MCF 10A (cell line): ENCODE data around the gene ITFG1. TPM values are rescaled to one million over a fixed set of nuclear protein-coding genes. Genes with fewer than 3 reads are reported as not detected.

Experiments
- BruUV-seq: library from RNA; stranded (reverse); fragments of 400-500 nt; replicated peaks from 2 replicates; lab custom pipeline; 2021; lab: Mats Ljungman, UMichigan
- CTCF ChIA-PET: fragments of 300-600 bp; sonication (Branson Sonifier 250); formaldehyde crosslinking; extraction: SDS; loops from one replicate; lab custom pipeline; 2021; ENCODE audit warnings: antibody characterized with exemption, inconsistent platforms; lab: Yijun Ruan, JAX
- POLR2A ChIA-PET: fragments of 300-600, 350-650 bp; sonication (Branson Sonifier 250); formaldehyde crosslinking; extraction: SDS; loops from one replicate; lab custom pipeline; 2020; ENCODE audit warnings: antibody characterized with exemption, inconsistent platforms; lab: Yijun Ruan, JAX
- DNase-seq: peaks from one replicate; pipeline ENCODE4 v3.0.0-alpha.2; 2018; ENCODE audit not compliant: unreplicated experiment
- H3K27ac Mint-ChIP-seq: one replicate; pipeline ENCODE4 v1.8.0; 2022; ENCODE audit warnings: mild to moderate bottlenecking, low read depth, mixed read lengths; ENCODE audit not compliant: unreplicated experiment
- H3K27me3 Mint-ChIP-seq: one replicate; pipeline ENCODE4 v1.8.0; 2022; ENCODE audit warnings: mixed read lengths; ENCODE audit not compliant: insufficient read depth, unreplicated experiment
- H3K36me3 Mint-ChIP-seq: one replicate; pipeline ENCODE4 v1.8.0; 2022; ENCODE audit warnings: mild to moderate bottlenecking, moderate library complexity, mixed read lengths; ENCODE audit not compliant: insufficient read depth, unreplicated experiment
- H3K4me1 Mint-ChIP-seq: one replicate; pipeline ENCODE4 v1.8.0; 2022; ENCODE audit warnings: mixed read lengths; ENCODE audit not compliant: insufficient read depth, unreplicated experiment
- H3K4me3 Mint-ChIP-seq: one replicate; pipeline ENCODE4 v1.8.0; 2022; ENCODE audit warnings: mild to moderate bottlenecking, moderate library complexity, mixed read lengths; ENCODE audit not compliant: unreplicated experiment
- H3K9me3 Mint-ChIP-seq: one replicate; pipeline ENCODE4 v1.8.0; 2022; ENCODE audit warnings: mixed read lengths; ENCODE audit not compliant: unreplicated experiment
- CTCF ChIP-seq: fragments of 200-600 bp; IDR thresholded peaks from one replicate; pipeline ENCODE4 v1.8.0; 2022; ENCODE audit warnings: antibody characterized with exemption, mild to moderate bottlenecking; ENCODE audit not compliant: unreplicated experiment
- intact Hi-C: fragments of 100-400 bp; cut with micrococcal nuclease; formaldehyde crosslinking; loops from 2 replicates; pipeline ENCODE4 v1.14.1; 2022
- total RNA-seq: library from RNA; stranded (reverse); gene quantifications from 2 replicates; pipeline ENCODE4 v1.2.3, GENCODE V29; 2022

Gene ITFG1
- total RNA-seq, 1 experiment from 2014 or later: 35.4 TPM

DNA sequence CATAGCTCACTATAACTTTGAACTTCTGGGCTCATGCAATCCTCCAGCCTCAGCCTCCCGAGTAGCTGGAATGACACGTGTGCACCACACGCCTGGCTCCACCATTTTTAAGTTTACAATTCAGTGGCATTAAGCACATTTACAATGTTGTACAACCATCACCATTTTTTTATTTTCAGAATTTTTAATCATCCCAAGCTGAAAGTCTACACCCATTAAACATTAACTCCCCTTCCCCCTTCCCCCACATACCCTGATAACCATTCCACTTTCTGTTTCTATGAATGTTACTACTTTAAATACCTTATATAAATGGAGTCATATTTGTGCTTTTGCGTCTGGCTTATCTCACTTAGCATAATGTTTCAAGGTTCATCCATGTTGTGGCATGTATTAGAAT, 335.1 kb downstream of the ITFG1 start:
- ChIA-PET POLR2A (interaction anchor here (0.8 to 1.1 kb wide), 2 partner anchors 10 to 14 kb away, joined by 3 to 4 read pairs; no protein-coding TSS in a partner anchor), CTCF (interaction anchor here (0.6 to 2.6 kb wide), 6 partner anchors 13 to 151 kb away, joined by 3 to 10 read pairs (median 4); no protein-coding TSS in a partner anchor)
- DNase-seq: no peak
- H3K4me1 Mint-ChIP-seq: no peaks in the 10 kb centered on the region
- H3K36me3 Mint-ChIP-seq: peaks cover 32% of the 10 kb centered on the region
- no peaks in the 10 kb centered on the region for H3K9me3 Mint-ChIP-seq
- no peak overlapping the region for H3K4me3 Mint-ChIP-seq
- H3K27me3 Mint-ChIP-seq: no peaks in the 10 kb centered on the region
- no peak for TF ChIP-seq CTCF
- intact Hi-C loops: no loop called here
- no peak overlapping the region for H3K27ac Mint-ChIP-seq
- BruUV-seq: no TSS peak

DNA sequence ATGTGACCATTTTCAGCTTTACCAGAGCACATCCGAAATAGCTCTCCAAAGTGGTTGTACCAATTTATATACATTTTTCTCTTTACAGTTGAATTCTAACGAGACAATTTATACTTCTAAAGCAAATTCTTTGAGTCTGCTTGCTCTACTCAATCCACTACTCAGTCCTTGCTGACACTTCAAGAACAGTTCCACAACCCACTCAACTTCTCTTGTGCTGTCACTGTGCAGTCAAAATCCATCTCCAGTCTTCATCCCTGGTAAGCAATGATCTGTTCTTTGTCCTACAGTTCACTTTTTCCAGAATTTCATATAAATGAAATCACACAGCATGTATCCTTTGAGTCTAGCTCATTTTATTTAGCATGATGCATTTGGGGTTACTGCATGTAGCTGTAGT, 347.7 kb downstream of the ITFG1 start:
- POLR2A ChIA-PET: interaction anchor here (1.5 kb wide), 1 partner anchor 8 kb away, joined by 4 read pairs; no protein-coding TSS in a partner anchor
- no peaks in the 10 kb centered on the region for H3K27me3 Mint-ChIP-seq
- no TSS peak for BruUV-seq

GRCh38 chr16:47110939-47111338, 349.9 kb downstream of the ITFG1 start:
- CTCF ChIA-PET: interaction anchor here (0.8 to 1.5 kb wide), 3 partner anchors 30 to 1054 kb away, joined by 3 to 6 read pairs (median 4); no protein-coding TSS in a partner anchor
- no TSS peak for BruUV-seq
- peak; percentile 18 for DNase-seq
- Mint-ChIP-seq H3K4me3 (no peak overlapping the region), H3K27ac (no peak overlapping the region), H3K9me3 (no peaks in the 10 kb centered on the region), H3K36me3 (peaks cover 45% of the 10 kb centered on the region), H3K27me3 (no peaks in the 10 kb centered on the region), H3K4me1 (no peaks in the 10 kb centered on the region)
- no peak for TF ChIP-seq CTCF
- POLR2A ChIA-PET: interaction anchor here (0.5 to 1.3 kb wide), 4 partner anchors 9 to 71 kb away, joined by 3 to 4 read pairs (median 4); partner anchors contain the start of gene NETO2
- intact Hi-C loops: no loop called here

More for the DNA sequence above, 347.7 kb downstream of the ITFG1 start:
- Mint-ChIP-seq H3K4me3 (no peak overlapping the region), H3K9me3 (no peaks in the 10 kb centered on the region), H3K27ac (no peak overlapping the region), H3K4me1 (no peaks in the 10 kb centered on the region), H3K36me3 (peaks cover 30% of the 10 kb centered on the region)
- intact Hi-C loops: no loop called here
- TF ChIP-seq CTCF: no peak
- CTCF ChIA-PET: interaction anchor here (0.7 kb wide), 1 partner anchor 28 kb away, joined by 3 read pairs; no protein-coding TSS in a partner anchor
- no peak for DNase-seq

DNA sequence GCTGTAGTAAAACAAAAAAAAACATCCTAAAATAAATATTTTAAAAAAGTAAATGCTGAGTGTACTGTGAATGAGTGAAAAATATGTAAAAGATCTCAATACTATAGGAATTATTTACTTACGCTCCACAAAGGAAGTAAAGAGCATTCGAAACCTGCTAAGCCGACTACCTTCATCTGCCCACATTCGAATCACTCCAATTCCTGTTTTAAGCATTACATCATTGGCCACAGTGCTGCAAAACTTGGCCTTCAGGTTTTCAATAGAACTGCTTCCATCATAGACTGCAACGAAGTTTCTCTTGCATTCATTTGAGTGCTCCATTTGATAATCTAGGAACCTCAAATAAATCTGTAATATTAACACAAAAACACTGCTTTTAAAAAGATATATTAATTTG, 351.5 kb downstream of the ITFG1 start:
- CTCF ChIA-PET: interaction anchor here (0.9 kb wide), 1 partner anchor 17 kb away, joined by 3 read pairs; no protein-coding TSS in a partner anchor
- POLR2A ChIA-PET: no interaction called here
- H3K27me3 Mint-ChIP-seq: no peaks in the 10 kb centered on the region

More for the DNA sequence above, 351.5 kb downstream of the ITFG1 start:
- Mint-ChIP-seq H3K4me1 (no peaks in the 10 kb centered on the region), H3K4me3 (no peak overlapping the region), H3K27ac (no peak overlapping the region), H3K36me3 (peaks cover 42% of the 10 kb centered on the region), H3K9me3 (no peaks in the 10 kb centered on the region)
- DNase-seq: no peak
- no TSS peak for BruUV-seq
- intact Hi-C loops: no loop called here
- TF ChIP-seq CTCF: no peak

Other genes starting within 250 kb of the ITFG1 start
- 62.2 and 67.3 TPM in 2 replicates for gene PHKB, start 268 bp upstream of the ITFG1 start, total RNA-seq